HepG2 (cell line): ENCODE results near the gene ZNF367. TPM values are rescaled to one million over a fixed set of nuclear protein-coding genes. Genes with fewer than 3 reads are reported as not detected.

Experiments used
- ATRX ChIP-seq: sonication (generic); formaldehyde crosslinking; IDR thresholded peaks from 2 replicates; pipeline ENCODE4 v1.4.0; 2020; ENCODE audit warnings: missing genetic modification reagents, borderline replicate concordance
- ELK4 ChIP-seq: sonication (generic); formaldehyde crosslinking; IDR thresholded peaks from 2 replicates; pipeline ENCODE4 v1.9.0; 2021; ENCODE audit warnings: missing genetic modification reagents, borderline replicate concordance
- HDAC2 ChIP-seq: sonication (generic); formaldehyde crosslinking; IDR thresholded peaks from 2 replicates; pipeline ENCODE4 v1.4.0; 2020; ENCODE audit warnings: missing genetic modification reagents
- HNRNPLL ChIP-seq: fragments of 200-400 bp; formaldehyde crosslinking; IDR thresholded peaks from 2 replicates; pipeline ENCODE4 v1.6.1; 2017; ENCODE audit warnings: mild to moderate bottlenecking, low read depth, low read length; ENCODE audit not compliant: poor library complexity, severe bottlenecking
- IKZF1 ChIP-seq: fragments of 450-650 bp; IDR thresholded peaks from 2 replicates; pipeline ENCODE4 v1.7.1; 2016
- MTERF4 ChIP-seq: sonication (generic); formaldehyde crosslinking; IDR thresholded peaks from 2 replicates; pipeline ENCODE4 v1.8.0; 2023; ENCODE audit warnings: mild to moderate bottlenecking, missing genetic modification reagents
- MYPOP ChIP-seq: sonication (generic); formaldehyde crosslinking; IDR thresholded peaks from 2 replicates; pipeline ENCODE4 v1.8.1; 2023; ENCODE audit warnings: mild to moderate bottlenecking, moderate library complexity, missing genetic modification reagents
- POGZ ChIP-seq: sonication (generic); formaldehyde crosslinking; IDR thresholded peaks from 2 replicates; pipeline ENCODE4 v1.4.0; 2020; ENCODE audit warnings: mild to moderate bottlenecking, missing genetic modification reagents
- RBAK ChIP-seq: sonication (generic); formaldehyde crosslinking; IDR thresholded peaks from 2 replicates; pipeline ENCODE4 v1.5.1; 2020; ENCODE audit warnings: mild to moderate bottlenecking, missing genetic modification reagents
- RORA ChIP-seq: sonication (generic); formaldehyde crosslinking; IDR thresholded peaks from 2 replicates; pipeline ENCODE4 v1.5.0; 2020; ENCODE audit warnings: mild to moderate bottlenecking, missing genetic modification reagents, moderate library complexity
- RXRB ChIP-seq: IDR thresholded peaks from 2 replicates; pipeline ENCODE4 v1.6.1; 2016; ENCODE audit warnings: borderline replicate concordance, missing genetic modification reagents, missing compliant biosample characterization
- SIN3A ChIP-seq: IDR thresholded peaks from 2 replicates; pipeline ENCODE4 v1.6.1; 2011; ENCODE audit warnings: low read depth, mild to moderate bottlenecking, control low read depth, low read length, borderline replicate concordance
- SOX5 ChIP-seq: IDR thresholded peaks from 2 replicates; pipeline ENCODE4 v1.6.1; 2016; ENCODE audit warnings: borderline replicate concordance
- TFDP1 ChIP-seq: IDR thresholded peaks from 2 replicates; pipeline ENCODE4 v1.6.1; 2016; ENCODE audit warnings: missing compliant biosample characterization, missing genetic modification reagents, borderline replicate concordance
- ZBTB38 ChIP-seq: sonication (generic); formaldehyde crosslinking; IDR thresholded peaks from 2 replicates; pipeline ENCODE4 v1.5.1; 2020; ENCODE audit warnings: mild to moderate bottlenecking, missing genetic modification reagents
- ZNF362 ChIP-seq: sonication (generic); formaldehyde crosslinking; IDR thresholded peaks from 2 replicates; pipeline ENCODE4 v1.4.0; 2020; ENCODE audit warnings: missing genetic modification reagents, mild to moderate bottlenecking, borderline replicate concordance
- ZNF776 ChIP-seq: sonication (generic); formaldehyde crosslinking; IDR thresholded peaks from 2 replicates; pipeline ENCODE4 v1.4.0; 2020; ENCODE audit warnings: mild to moderate bottlenecking, missing genetic modification reagents
- ZNF800 ChIP-seq: sonication (generic); formaldehyde crosslinking; IDR thresholded peaks from 2 replicates; pipeline ENCODE4 v1.4.0; 2020; ENCODE audit warnings: missing genetic modification reagents
- ZSCAN5A ChIP-seq: sonication (generic); formaldehyde crosslinking; IDR thresholded peaks from 2 replicates; pipeline ENCODE4 v1.8.0; 2022; ENCODE audit warnings: mild to moderate bottlenecking, missing genetic modification reagents, borderline replicate concordance
- polyA plus RNA-seq, 8 experiments: library from polyadenylated mRNA; depleted of rRNA in 3 of 8; stranded (reverse) in 7 of 8; unstranded in 1 of 8; fragments of >200 nt; fragmentation: Illumina TruSeq in 4 of 8; extraction: Trizol in 4 of 8; gene quantifications; 2 replicates each; pipeline versions ENCODE4 v1.2.1 to v1.2.3, GENCODE V29; 2011 to 2016; ENCODE audit warnings: low read depth in 4 of 8, missing spikeins in 1 of 8, mixed read lengths in 1 of 8; ENCODE audit not compliant: insufficient read depth in 1 of 8
- total RNA-seq, 5 experiments: library from RNA; depleted of rRNA; stranded (reverse); fragments of >200 nt; fragmentation: Illumina TruSeq; extraction: Trizol; gene quantifications; 2 replicates each; pipeline ENCODE4 v1.2.3, GENCODE V29; 2016; ENCODE audit warnings: low read depth in 1 of 5

The ZNF367 gene
- total and polyA plus RNA-seq, 2 of the 13 experiments (the other 11 are each of a cell fraction or from before 2014, with no cell fraction given), result 2.9 to 7.7 TPM

GRCh38 chr9:96383165-96383942 lies 34.8 kb downstream of the ZNF367 start, which contains the start of gene SLC35D2 (continued):
- no peak for TF ChIP-seq ZSCAN5A (CRISPR knock-in tag)
- peak; percentile 87; the same call in 1 of the 2 replicates for TF ChIP-seq SIN3A
- TF ChIP-seq RXRB (CRISPR knock-in tag), result no peak
- TF ChIP-seq ZNF800 (CRISPR knock-in tag), result peak; percentile 53; the same call in 1 of the 2 replicates
- TF ChIP-seq MYPOP, result peak; percentile 65; the same call in 1 of the 2 replicates
- TF ChIP-seq SOX5, result peak; percentile 37; the same call in 1 of the 2 replicates
- 0 out of 2 replicates have a peak, but pooled peaks have one; percentile 27 for TF ChIP-seq ZNF362
- peak; percentile 67 for TF ChIP-seq HNRNPLL
- TF ChIP-seq ZNF776 (CRISPR knock-in tag), result peak; percentile 25; the same call in 1 of the 2 replicates
- TF ChIP-seq MTERF4 (CRISPR knock-in tag), result peak; percentile 57; the same call in 1 of the 2 replicates
- TF ChIP-seq HDAC2 (CRISPR knock-in tag), result peak; percentile 79
- TF ChIP-seq RORA (CRISPR knock-in tag), result no peak
- peak; percentile 54; the same call in 1 of the 2 replicates for TF ChIP-seq POGZ (CRISPR knock-in tag)
- TF ChIP-seq ATRX (CRISPR knock-in tag), result no peak
- TF ChIP-seq ELK4 (CRISPR knock-in tag), result no peak
- TF ChIP-seq ZBTB38 (CRISPR knock-in tag), result peak; percentile 49; the same call in 1 of the 2 replicates
- no peak for TF ChIP-seq RBAK (CRISPR knock-in tag)
- no peak for TF ChIP-seq IKZF1
- TF ChIP-seq TFDP1, result peak; percentile 64; the same call in 1 of the 2 replicates
